NCI-H82 treated with DMSO at 0.1 percent for 48 hours (cell line): ENCODE results near the gene LOXL3.

Source experiments
- DNase-seq: peaks from one replicate; lab custom pipeline; 2025; ENCODE audit not compliant: unreplicated experiment; lab: John Stamatoyannopoulos, UW

Gene LOXL3

GRCh38 chr2:74551942-74552913 lies 1.5 kb downstream of the LOXL3 start:
- DNase-seq, result no peak

- no peak for DNase-seq
These were observed 2.2 kb downstream of the LOXL3 start for GRCh38 chr2:74551530-74551929.

DNA sequence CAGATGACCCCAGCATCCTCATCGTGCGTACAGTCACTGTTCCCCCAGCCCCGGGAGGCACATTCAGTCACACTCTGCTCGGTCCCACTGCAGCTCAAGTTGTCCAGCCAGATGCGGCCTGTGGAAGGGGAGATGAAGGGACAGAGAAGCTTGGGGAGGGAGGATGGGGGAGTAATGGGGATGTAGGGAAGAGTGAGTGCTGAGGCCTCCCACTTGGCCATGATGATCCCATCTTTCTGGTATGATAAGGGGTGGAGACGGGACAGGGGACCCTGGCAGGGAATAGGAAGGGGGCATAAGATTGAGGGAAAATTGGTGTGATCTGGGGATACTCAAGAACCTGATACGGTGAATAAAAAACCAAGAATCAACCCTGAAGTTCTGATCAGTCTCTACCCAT lies 3.5 kb downstream of the LOXL3 start:
- DNase-seq, result no peak

- no peak for DNase-seq
These were observed 4.6 kb downstream of the LOXL3 start for GRCh38 chr2:74548900-74549826.

DNA sequence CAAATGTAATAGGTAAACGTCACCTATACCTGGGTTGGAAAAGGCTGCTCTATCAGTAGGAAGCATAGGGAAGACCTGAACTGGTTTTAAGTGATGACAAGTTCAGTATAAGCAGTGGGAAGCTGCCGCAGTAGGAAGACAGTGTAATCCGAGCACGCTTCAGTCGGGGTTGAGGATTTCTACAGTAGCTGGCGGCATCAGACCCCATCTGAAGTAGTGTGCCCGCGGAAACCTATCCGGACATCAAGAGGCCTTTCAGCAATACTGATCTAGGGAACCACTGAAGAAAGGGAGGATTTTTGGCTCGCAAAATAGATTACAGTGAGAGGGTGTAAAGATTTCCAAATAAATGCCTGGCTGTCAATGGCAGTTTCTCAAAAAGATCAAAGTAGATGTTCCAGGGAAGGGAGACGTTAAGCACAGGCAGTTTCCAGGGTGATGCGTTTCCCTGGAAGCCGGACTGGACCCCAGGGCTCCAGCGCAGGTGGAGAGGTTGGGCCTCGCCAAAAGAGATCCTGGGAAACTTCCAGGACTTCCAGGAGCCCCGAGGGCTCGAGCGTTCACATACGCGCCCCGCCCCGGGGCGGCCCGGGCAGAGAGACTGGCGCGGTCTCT lies 5.3 kb downstream of the LOXL3 start:
- peak; percentile 81 for DNase-seq

DNA sequence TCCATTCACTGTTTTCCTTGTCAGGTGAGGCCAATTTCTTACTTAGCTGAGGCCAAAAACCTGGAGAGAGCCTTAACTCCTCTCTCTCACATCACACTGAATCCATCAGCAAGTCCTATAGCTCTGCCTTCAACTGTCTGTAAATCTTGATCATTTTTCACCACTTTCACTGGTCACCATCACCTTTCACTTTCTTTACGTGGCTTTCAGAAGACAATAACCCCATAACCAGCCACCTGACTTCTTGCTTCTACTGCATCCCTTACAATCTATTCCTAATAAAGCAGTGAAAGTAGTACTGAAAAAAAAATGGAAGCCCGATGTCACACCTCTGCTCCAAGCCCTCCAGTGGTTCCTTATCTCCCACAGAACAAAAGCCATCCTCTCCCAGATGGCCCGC lies 7.7 kb downstream of the LOXL3 start:
- no peak for DNase-seq

DNA sequence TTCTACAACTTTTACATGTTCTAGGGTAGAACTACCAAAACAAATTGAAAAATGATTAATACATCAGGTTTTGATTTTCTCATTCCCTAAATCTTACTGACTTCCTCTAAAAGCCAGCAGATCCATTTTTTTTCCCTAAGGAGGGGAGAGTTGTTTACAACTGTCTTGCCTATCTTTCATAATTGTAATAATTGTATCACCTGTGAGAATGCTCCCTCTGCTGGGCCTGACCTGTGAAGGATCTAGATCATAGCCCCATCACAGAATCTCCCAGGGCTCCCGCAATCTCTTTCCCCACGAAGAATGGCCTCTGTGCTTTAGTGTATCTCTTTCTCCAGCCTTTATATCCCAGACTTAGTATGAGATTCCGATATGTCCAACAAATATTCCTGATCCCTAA lies 9.1 kb downstream of the LOXL3 start:
- DNase-seq, result no peak

- no peak for DNase-seq
These were observed 10.8 kb downstream of the LOXL3 start for GRCh38 chr2:74542978-74543377.

- no peak for DNase-seq
These were observed 13.5 kb downstream of the LOXL3 start for GRCh38 chr2:74540291-74540690.

DNA sequence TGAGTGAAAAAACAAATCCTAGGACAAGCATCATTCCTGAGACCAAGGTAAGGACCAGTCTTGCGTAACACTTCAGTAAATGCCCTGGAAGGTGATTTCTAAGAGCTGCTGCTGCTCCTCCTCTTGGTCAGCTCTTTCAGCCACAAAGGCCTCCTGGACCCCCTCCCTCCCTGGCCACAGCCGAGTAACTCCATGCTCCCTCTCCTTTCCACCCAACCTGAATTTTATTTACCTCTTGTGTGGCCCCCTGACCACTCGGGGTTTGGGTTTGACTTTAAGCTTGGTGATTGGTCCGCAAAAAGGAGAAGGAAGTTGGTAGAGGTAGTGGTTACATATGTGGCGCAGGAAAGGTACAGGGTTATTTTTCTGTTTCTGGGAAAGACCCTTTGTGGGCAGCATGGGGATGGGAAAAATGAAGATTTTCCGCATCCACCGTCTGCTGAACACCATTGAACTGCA lies 14.8 kb downstream of the LOXL3 start:
- DNase-seq, result no peak

DNA sequence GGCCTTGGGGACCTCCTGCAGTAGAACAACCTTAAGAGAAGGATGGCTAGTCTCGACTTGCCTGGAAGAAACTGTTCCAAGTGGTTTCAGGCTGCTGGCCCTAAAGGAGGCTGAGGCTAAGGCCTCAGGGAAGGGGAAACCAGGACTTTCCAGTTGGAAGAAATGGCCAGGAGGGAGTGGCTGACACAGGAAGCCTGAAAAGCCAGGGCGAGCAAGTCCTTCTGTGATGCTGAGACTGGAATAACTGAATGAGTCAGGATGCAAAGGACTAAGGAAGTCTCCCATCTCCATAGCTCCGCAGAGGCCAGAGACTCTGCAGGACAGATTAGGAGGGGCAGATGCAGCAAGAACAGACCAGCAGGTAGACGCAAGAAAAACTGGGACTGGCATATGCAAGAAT lies 16.6 kb downstream of the LOXL3 start:
- DNase-seq, result no peak

DNA sequence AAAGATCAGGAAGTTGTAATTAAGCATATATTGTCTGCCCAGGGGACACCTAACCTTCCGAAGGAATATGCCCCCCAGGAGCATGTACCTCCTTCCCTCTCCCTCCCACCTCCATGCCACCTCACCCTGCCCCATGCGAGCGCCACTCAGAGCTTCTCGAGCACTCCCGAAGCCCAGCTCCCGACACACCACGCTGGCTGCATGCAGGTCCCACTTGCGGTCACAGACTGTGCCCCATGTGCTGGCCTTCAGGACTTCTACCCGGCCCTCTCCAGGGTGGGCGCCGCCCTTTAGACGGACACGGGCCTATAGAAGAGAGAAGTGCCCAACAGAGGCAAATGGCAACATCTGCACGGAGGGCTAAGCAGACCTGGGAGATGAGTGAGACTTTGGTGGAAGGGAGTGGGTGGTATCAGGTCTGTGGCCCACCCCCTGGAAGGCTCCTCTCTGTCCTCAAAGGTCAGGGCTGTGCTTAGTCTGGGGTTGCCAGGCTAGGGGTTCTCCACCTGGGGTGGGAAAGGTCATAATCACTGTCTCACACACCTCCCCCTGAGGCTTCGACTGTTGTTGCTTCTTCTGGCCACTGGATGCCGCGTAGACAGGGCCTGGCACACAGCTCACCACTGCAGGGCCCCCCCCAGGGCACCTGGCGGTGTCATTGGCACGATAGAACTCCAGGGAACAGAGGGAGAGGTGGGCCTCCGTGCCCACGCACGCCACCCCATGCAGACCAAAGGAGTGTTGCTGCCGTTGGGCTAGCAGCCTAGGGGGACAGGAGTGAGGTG lies 17.4 kb downstream of the LOXL3 start:
- DNase-seq, result no peak

- DNase-seq, result no peak
These were observed 18.2 kb downstream of the LOXL3 start for GRCh38 chr2:74535440-74535965.

DNA sequence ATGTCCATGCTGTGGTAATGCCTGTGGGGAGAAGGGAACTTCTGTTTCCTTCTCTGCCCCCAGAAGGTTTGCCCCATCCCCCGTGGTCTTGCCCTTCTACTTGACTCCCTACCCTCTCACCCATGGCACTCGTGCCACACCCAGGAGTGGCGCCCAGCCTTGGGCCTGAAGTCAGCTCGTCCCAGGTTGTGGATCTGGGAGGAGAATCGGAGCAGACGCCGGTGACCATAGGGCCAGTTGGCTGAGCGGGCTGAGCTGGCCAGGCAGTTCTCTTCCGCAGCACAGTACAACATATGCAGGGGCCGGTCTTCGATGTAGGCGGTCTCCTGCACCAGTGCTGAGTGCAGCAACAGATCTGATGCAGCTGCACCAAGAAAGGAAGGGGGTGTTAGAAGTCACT lies 19.3 kb downstream of the LOXL3 start:
- no peak for DNase-seq

- DNase-seq, result no peak
These were observed 20.3 kb downstream of the LOXL3 start for GRCh38 chr2:74533464-74533863.

DNA sequence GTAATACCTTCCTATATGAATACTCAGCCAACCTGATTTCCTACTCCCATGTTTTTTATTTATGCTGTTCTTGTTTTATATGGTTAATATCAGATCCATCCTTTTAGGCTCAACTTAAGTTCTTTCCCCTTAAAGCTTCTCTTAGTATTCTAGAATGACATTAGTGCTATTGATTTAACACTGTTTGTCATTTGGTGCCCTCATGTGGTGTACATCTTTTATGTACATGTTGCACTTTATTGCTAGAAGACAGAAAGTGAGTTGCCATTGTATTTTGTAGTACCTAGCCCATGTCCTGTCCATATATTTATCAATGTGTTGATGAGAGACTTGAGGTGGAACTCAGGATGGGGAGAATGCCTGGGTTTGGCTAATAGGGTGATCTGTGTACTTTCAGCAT lies 21.5 kb downstream of the LOXL3 start:
- peak; percentile 47 for DNase-seq

GRCh38 chr2:74531666-74532065 lies 22.1 kb downstream of the LOXL3 start:
- no peak for DNase-seq

- DNase-seq, result no peak
These were observed 23.2 kb downstream of the LOXL3 start for GRCh38 chr2:74530239-74531187.
